Duodenal mucosa (tissue), 2 donors: ENCODE results near the gene BBC3.
A peak's percentile ranks its signal among the peaks of the same experiment; 100 is the strongest.

Experiments
- H3K27ac ChIP-seq: one replicate; pipeline ENCODE4 v1.7.0; 2013; ENCODE audit warnings: low read depth, low read length
- H3K27me3 ChIP-seq, 2 donors: one replicate each; pipeline ENCODE4 v1.7.0; 2013; ENCODE audit warnings: low read length in 2 of 2, control low read depth in 1 of 2; ENCODE audit not compliant: insufficient read depth in 2 of 2, control insufficient read depth in 1 of 2
- H3K36me3 ChIP-seq, 2 donors: one replicate each; pipeline ENCODE4 v1.7.0; 2013; ENCODE audit warnings: low read length in 2 of 2, control low read depth in 1 of 2; ENCODE audit not compliant: insufficient read depth in 2 of 2, control insufficient read depth in 1 of 2
- H3K4me1 ChIP-seq, 2 donors: one replicate each; pipeline ENCODE4 v1.7.0; 2013; ENCODE audit warnings: low read length in 2 of 2, control low read depth in 1 of 2; ENCODE audit not compliant: insufficient read depth in 2 of 2, control insufficient read depth in 1 of 2
- H3K4me3 ChIP-seq, 2 donors: one replicate each; pipeline ENCODE4 v1.7.0; 2013; ENCODE audit warnings: low read length in 2 of 2, low read depth in 1 of 2
- H3K9ac ChIP-seq, 2 donors: one replicate each; pipeline ENCODE4 v1.7.0; 2013; ENCODE audit warnings: low read length in 2 of 2, low read depth in 1 of 2
- H3K9me3 ChIP-seq, 2 donors: one replicate each; pipeline ENCODE4 v1.7.0; 2013; ENCODE audit warnings: low read length in 2 of 2, control low read depth in 1 of 2; ENCODE audit not compliant: control insufficient read depth in 1 of 2

BBC3 gene

GRCh38 chr19:47243364-47243775, 12.4 kb upstream of the BBC3 start:
- H3K27me3 ChIP-seq = peaks cover 30 to 32% of the 10 kb centered on the region in 2 donors
- no peak overlapping the region for H3K27ac ChIP-seq
- H3K36me3 ChIP-seq = no peaks in the 10 kb centered on the region
- peak overlapping the region in 1 of 2 donors; percentile 39 for H3K9ac ChIP-seq
- H3K4me3 ChIP-seq = peak overlapping the region; percentile 51 to 73
- no peaks in the 10 kb centered on the region for H3K9me3 ChIP-seq
- peaks cover 22 to 38% of the 10 kb centered on the region in 2 donors for H3K4me1 ChIP-seq

- Histone ChIP-seq H3K9ac (no peak overlapping the region), H3K36me3 (no peaks in the 10 kb centered on the region), H3K4me3 (no peak overlapping the region), H3K27ac (no peak overlapping the region), H3K27me3 (peaks cover 30 to 32% of the 10 kb centered on the region in 2 donors), H3K4me1 (peaks cover 22 to 38% of the 10 kb centered on the region in 2 donors), H3K9me3 (no peaks in the 10 kb centered on the region)
Observed at GRCh38 chr19:47241919-47242577, 11.0 kb upstream of the BBC3 start.

DNA sequence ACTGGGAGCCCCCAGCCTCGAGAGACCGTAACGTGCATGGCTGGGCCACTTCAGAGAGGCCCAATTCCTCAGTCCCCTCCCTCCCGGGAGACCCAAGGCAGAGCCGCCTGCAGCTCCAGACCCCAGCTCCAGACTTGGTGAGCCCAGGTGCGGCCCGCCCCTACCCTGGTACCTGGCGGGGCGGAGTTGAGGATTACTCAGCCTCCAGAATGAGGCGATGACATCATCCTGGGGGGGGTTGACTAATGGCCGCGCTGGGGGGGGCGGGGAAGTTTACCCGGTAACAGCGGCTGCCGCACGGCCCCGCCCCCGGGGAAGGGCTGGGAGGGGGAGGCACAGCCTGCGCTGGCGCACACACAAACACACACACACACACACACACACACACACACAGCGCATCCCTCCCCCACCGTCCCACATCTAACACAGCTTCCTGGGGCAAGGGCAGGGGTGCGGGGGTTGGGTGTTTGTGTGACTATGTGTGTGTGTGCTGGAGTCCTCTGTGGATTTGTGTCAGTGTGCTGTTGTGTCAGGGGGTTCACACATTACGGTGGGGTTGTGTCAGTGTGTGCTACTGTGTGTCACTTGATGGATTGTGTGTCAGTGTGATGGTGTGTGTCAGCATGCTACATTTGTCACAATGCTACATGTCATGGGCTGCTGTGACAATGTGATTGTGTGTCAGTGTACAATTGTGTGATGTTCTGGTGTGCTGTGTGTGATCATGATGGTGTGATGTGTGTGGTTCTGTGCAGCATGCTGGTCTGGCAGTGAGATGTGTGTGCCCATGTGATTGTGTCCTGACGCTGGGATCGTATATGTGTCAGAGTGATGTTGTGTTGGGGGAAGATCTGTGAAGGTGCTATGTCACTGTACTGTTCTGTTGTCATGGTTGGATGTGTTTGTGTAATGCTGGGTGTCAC, 10.3 kb upstream of the BBC3 start:
- peak overlapping the region in 1 of 2 donors; percentile 6 for H3K9ac ChIP-seq
- H3K36me3 ChIP-seq = no peaks in the 10 kb centered on the region
- H3K4me1 ChIP-seq = peaks cover 22 to 38% of the 10 kb centered on the region in 2 donors
- no peaks in the 10 kb centered on the region for H3K9me3 ChIP-seq
- no peak overlapping the region for H3K27ac ChIP-seq
- peaks cover 30 to 32% of the 10 kb centered on the region in 2 donors for H3K27me3 ChIP-seq
- H3K4me3 ChIP-seq = peak overlapping the region in 1 of 2 donors; percentile 23

- Histone ChIP-seq H3K9ac (peak overlapping the region in 1 of 2 donors; percentile 18), H3K36me3 (no peaks in the 10 kb centered on the region), H3K27me3 (peaks cover 30 to 32% of the 10 kb centered on the region in 2 donors), H3K9me3 (no peaks in the 10 kb centered on the region), H3K27ac (no peak overlapping the region), H3K4me1 (peaks cover 22 to 38% of the 10 kb centered on the region in 2 donors), H3K4me3 (no peak overlapping the region)
Observed at GRCh38 chr19:47240556-47240955, 9.6 kb upstream of the BBC3 start.

DNA sequence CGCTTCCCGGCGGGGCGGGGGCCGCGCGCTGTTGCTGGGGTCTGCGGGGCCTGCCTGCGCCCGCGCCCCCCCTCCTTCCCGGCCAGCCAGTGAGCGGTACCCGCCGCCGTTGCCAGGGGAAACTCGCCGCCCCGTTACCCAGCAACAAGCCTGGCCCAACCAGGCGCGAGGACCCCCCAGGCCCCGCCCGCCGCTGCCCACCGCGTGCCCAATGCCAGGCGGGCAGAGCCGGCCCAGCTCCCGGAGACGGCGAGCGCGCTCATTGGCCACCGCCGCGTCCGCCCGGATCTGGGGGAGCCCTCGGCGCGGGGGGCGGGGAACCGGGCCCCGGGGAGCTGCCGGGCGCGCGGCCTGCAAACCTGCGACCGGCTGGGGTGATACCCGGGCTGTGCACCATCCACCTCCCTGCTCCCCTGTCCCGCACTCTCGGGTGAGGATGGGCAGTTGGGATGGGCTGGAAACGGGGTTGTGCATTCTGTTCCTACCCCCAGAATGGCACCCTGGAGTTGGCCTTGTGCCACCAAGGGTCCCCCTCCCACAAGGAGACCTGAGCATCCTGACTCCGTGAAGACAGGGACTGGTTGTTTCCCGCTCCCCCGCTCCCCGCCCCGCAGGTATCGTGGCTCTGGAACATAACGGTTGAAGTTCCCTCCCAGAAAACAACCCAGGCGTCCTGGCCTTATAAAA, 8.8 kb upstream of the BBC3 start:
- Histone ChIP-seq H3K9ac (peak overlapping the region in 1 of 2 donors; percentile 18), H3K4me3 (no peak overlapping the region), H3K27me3 (peaks cover 30 to 32% of the 10 kb centered on the region in 2 donors), H3K27ac (no peak overlapping the region), H3K36me3 (no peaks in the 10 kb centered on the region), H3K4me1 (peaks cover 22 to 37% of the 10 kb centered on the region in 2 donors), H3K9me3 (no peaks in the 10 kb centered on the region)

GRCh38 chr19:47239152-47239551, 8.2 kb upstream of the BBC3 start:
- no peaks in the 10 kb centered on the region for H3K36me3 ChIP-seq
- peaks cover 30 to 32% of the 10 kb centered on the region in 2 donors for H3K27me3 ChIP-seq
- no peaks in the 10 kb centered on the region for H3K9me3 ChIP-seq
- H3K4me1 ChIP-seq = peaks cover 22 to 32% of the 10 kb centered on the region in 2 donors
- no peak overlapping the region for H3K4me3 ChIP-seq
- no peak overlapping the region for H3K27ac ChIP-seq
- H3K9ac ChIP-seq = no peak overlapping the region

- peaks cover 16 to 30% of the 10 kb centered on the region in 2 donors for H3K4me1 ChIP-seq
Observed at GRCh38 chr19:47236072-47236675, 5.2 kb upstream of the BBC3 start.

GRCh38 chr19:47232422-47233211, 1.6 kb upstream of the BBC3 start:
- Histone ChIP-seq H3K4me3 (peak overlapping the region; percentile 14 to 57), H3K9ac (peak overlapping the region; percentile 4 to 14), H3K27ac (no peak overlapping the region), H3K9me3 (no peaks in the 10 kb centered on the region), H3K36me3 (no peaks in the 10 kb centered on the region), H3K27me3 (peaks cover 8 to 13% of the 10 kb centered on the region in 2 donors), H3K4me1 (peaks cover 19 to 40% of the 10 kb centered on the region in 2 donors)

More at GRCh38 chr19:47236072-47236675, 5.2 kb upstream of the BBC3 start:
- no peaks in the 10 kb centered on the region for H3K9me3 ChIP-seq
- H3K9ac ChIP-seq = no peak overlapping the region
- peaks cover 18 to 20% of the 10 kb centered on the region in 2 donors for H3K27me3 ChIP-seq
- no peaks in the 10 kb centered on the region for H3K36me3 ChIP-seq
- H3K27ac ChIP-seq = no peak overlapping the region
- no peak overlapping the region for H3K4me3 ChIP-seq
